WTC11 (cell line): ENCODE data around the gene C9orf57.

ENCODE experiments used
- CREB1 ChIP-seq: sonication (generic); formaldehyde crosslinking; IDR thresholded peaks from 2 replicates; pipeline ENCODE4 v1.8.0; 2023; ENCODE audit warnings: mild to moderate bottlenecking, missing genetic modification reagents
- GRHL2 ChIP-seq: fragments of 250-450 bp; sonication (Bioruptor Pico); IDR thresholded peaks from 2 replicates; pipeline ENCODE4 v1.8.0; 2022; ENCODE audit warnings: mild to moderate bottlenecking, moderate library complexity; ENCODE audit not compliant: insufficient replicate concordance, severe bottlenecking
- TF ChIP-seq, protein P1 (sequence below): fragments of 200-600 bp; IDR thresholded peaks from 2 replicates; pipeline ENCODE4 v1.8.0; 2022; ENCODE audit warnings: antibody characterized with exemption

DNA sequence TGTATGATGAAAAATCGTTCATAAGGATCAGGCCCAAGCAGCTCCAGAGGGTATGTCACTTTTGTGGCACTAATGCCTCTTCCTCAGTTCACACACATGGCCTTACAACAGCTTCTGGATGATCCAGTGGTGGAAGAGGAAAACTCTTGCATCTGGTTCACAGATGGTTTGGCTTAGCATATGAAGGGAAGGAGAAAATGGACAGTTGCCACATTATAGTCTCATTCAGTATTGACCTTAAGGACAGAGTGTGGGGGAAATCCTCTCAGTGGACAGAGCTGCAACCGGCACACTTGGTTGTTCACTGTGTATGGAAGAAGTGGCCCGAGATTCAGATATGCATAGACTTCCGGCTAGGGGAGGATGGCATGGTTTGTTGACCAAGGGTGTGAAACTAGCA, 22.8 kb downstream of the C9orf57 start:
- TF ChIP-seq, protein P1, sequence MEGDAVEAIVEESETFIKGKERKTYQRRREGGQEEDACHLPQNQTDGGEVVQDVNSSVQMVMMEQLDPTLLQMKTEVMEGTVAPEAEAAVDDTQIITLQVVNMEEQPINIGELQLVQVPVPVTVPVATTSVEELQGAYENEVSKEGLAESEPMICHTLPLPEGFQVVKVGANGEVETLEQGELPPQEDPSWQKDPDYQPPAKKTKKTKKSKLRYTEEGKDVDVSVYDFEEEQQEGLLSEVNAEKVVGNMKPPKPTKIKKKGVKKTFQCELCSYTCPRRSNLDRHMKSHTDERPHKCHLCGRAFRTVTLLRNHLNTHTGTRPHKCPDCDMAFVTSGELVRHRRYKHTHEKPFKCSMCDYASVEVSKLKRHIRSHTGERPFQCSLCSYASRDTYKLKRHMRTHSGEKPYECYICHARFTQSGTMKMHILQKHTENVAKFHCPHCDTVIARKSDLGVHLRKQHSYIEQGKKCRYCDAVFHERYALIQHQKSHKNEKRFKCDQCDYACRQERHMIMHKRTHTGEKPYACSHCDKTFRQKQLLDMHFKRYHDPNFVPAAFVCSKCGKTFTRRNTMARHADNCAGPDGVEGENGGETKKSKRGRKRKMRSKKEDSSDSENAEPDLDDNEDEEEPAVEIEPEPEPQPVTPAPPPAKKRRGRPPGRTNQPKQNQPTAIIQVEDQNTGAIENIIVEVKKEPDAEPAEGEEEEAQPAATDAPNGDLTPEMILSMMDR: no peak
- TF ChIP-seq CREB1 (CRISPR knock-in tag): no peak
- TF ChIP-seq GRHL2 (CRISPR knock-in tag): no peak
